ACC112 (cell line): ENCODE measurements around the gene SOCS3.

Experiments
- H2AFZ ChIP-seq: fragments of 200-600 bp; sonication (generic); one replicate; pipeline ENCODE4 v1.6.0; 2017; ENCODE audit warnings: antibody characterized with exemption, low read length; ENCODE audit not compliant: unreplicated experiment
- H3K27ac ChIP-seq: fragments of 200-600 bp; sonication (generic); 2 replicates; pipeline ENCODE4 v1.5.1; 2014; ENCODE audit warnings: low read depth, mild to moderate bottlenecking, antibody characterized with exemption, low read length, moderate library complexity
- H3K27me3 ChIP-seq: fragments of 200-600 bp; sonication (generic); 2 replicates; pipeline ENCODE4 v1.6.1; 2014; ENCODE audit warnings: mild to moderate bottlenecking, antibody characterized with exemption, low read length, moderate library complexity, mixed read lengths; ENCODE audit not compliant: insufficient read depth
- H3K36me3 ChIP-seq: fragments of 200-600 bp; sonication (generic); 2 replicates; pipeline ENCODE4 v1.6.1; 2016; ENCODE audit warnings: mild to moderate bottlenecking, antibody characterized with exemption, low read length, moderate library complexity, mixed read lengths; ENCODE audit not compliant: insufficient read depth
- H3K4me1 ChIP-seq: fragments of 200-600 bp; sonication (generic); one replicate; pipeline ENCODE4 v1.6.1; 2016; ENCODE audit warnings: low read length, mixed read lengths; ENCODE audit not compliant: insufficient read depth, unreplicated experiment, control insufficient read depth
- H3K4me3 ChIP-seq: fragments of 200-600 bp; sonication (generic); 2 replicates; pipeline ENCODE4 v1.5.1; 2014; ENCODE audit warnings: mild to moderate bottlenecking, low read depth, low read length
- H3K79me2 ChIP-seq: fragments of 200-600 bp; sonication (generic); one replicate; pipeline ENCODE4 v1.6.0; 2016; ENCODE audit warnings: low read length; ENCODE audit not compliant: control insufficient read depth, unreplicated experiment, insufficient read depth

SOCS3 gene

GRCh38 chr17:78377858-78378224, 18.0 kb upstream of the SOCS3 start:
- peak overlapping the region; percentile 99; the same call in 1 of the 2 replicates for H3K27ac ChIP-seq
- H3K27me3 ChIP-seq: no peaks in the 10 kb centered on the region
- H2AFZ ChIP-seq: peak overlapping the region; percentile 37
- H3K36me3 ChIP-seq: no peaks in the 10 kb centered on the region
- peaks cover 41% of the 10 kb centered on the region for H3K79me2 ChIP-seq
- H3K4me1 ChIP-seq: peaks cover 66% of the 10 kb centered on the region
- H3K4me3 ChIP-seq: peak overlapping the region; percentile 91

- H3K36me3 ChIP-seq: no peaks in the 10 kb centered on the region
- H2AFZ ChIP-seq: no peak overlapping the region
- H3K27ac ChIP-seq: peak overlapping the region; percentile 99
- peaks cover 26% of the 10 kb centered on the region for H3K79me2 ChIP-seq
- peak overlapping the region; percentile 41 for H3K4me3 ChIP-seq
- H3K4me1 ChIP-seq: peaks cover 52% of the 10 kb centered on the region
- H3K27me3 ChIP-seq: no peaks in the 10 kb centered on the region
Measured at GRCh38 chr17:78376161-78376560, 16.3 kb upstream of the SOCS3 start.

GRCh38 chr17:78375401-78376151, 15.7 kb upstream of the SOCS3 start:
- H3K4me3 ChIP-seq: peak overlapping the region; percentile 41

GRCh38 chr17:78374631-78375274, 14.9 kb upstream of the SOCS3 start:
- Histone ChIP-seq H3K27me3 (no peaks in the 10 kb centered on the region), H3K27ac (peak overlapping the region; percentile 99), H3K4me1 (peaks cover 39% of the 10 kb centered on the region), H2AFZ (peak overlapping the region; percentile 20), H3K36me3 (no peaks in the 10 kb centered on the region), H3K79me2 (peaks cover 12% of the 10 kb centered on the region), H3K4me3 (peak overlapping the region; percentile 41)

More at GRCh38 chr17:78375401-78376151, 15.7 kb upstream of the SOCS3 start:
- Histone ChIP-seq H2AFZ (peak overlapping the region; percentile 4), H3K27ac (peak overlapping the region; percentile 99), H3K36me3 (no peaks in the 10 kb centered on the region), H3K27me3 (no peaks in the 10 kb centered on the region), H3K4me1 (peaks cover 47% of the 10 kb centered on the region), H3K79me2 (peaks cover 20% of the 10 kb centered on the region)

- peak overlapping the region; percentile 99 for H3K27ac ChIP-seq
- peaks cover 6% of the 10 kb centered on the region for H3K79me2 ChIP-seq
- H2AFZ ChIP-seq: peak overlapping the region; percentile 20
- H3K4me1 ChIP-seq: peaks cover 34% of the 10 kb centered on the region
- H3K36me3 ChIP-seq: no peaks in the 10 kb centered on the region
- no peak overlapping the region for H3K4me3 ChIP-seq
- H3K27me3 ChIP-seq: no peaks in the 10 kb centered on the region
Measured at GRCh38 chr17:78374189-78374588, 14.3 kb upstream of the SOCS3 start.

- no peaks in the 10 kb centered on the region for H3K36me3 ChIP-seq
- no peaks in the 10 kb centered on the region for H3K79me2 ChIP-seq
- no peak overlapping the region for H3K27ac ChIP-seq
- peaks cover 34% of the 10 kb centered on the region for H3K4me1 ChIP-seq
- H2AFZ ChIP-seq: no peak overlapping the region
- no peaks in the 10 kb centered on the region for H3K27me3 ChIP-seq
- no peak overlapping the region for H3K4me3 ChIP-seq
Measured at GRCh38 chr17:78372841-78373240, 13.0 kb upstream of the SOCS3 start.

- no peak overlapping the region for H3K4me3 ChIP-seq
Measured at GRCh38 chr17:78371056-78371455, 11.2 kb upstream of the SOCS3 start.

GRCh38 chr17:78369791-78370381, 10.0 kb upstream of the SOCS3 start:
- Histone ChIP-seq H3K79me2 (no peaks in the 10 kb centered on the region), H3K4me3 (no peak overlapping the region), H2AFZ (no peak overlapping the region), H3K27ac (no peak overlapping the region), H3K27me3 (no peaks in the 10 kb centered on the region), H3K4me1 (peaks cover 11% of the 10 kb centered on the region), H3K36me3 (no peaks in the 10 kb centered on the region)

More at GRCh38 chr17:78371056-78371455, 11.2 kb upstream of the SOCS3 start:
- peaks cover 21% of the 10 kb centered on the region for H3K4me1 ChIP-seq
- no peaks in the 10 kb centered on the region for H3K79me2 ChIP-seq
- no peaks in the 10 kb centered on the region for H3K36me3 ChIP-seq
- H2AFZ ChIP-seq: no peak overlapping the region
- no peak overlapping the region for H3K27ac ChIP-seq
- H3K27me3 ChIP-seq: no peaks in the 10 kb centered on the region

- H2AFZ ChIP-seq: no peak overlapping the region
- no peak overlapping the region for H3K27ac ChIP-seq
- peaks cover 2% of the 10 kb centered on the region for H3K4me1 ChIP-seq
- H3K4me3 ChIP-seq: no peak overlapping the region
- no peaks in the 10 kb centered on the region for H3K79me2 ChIP-seq
- H3K27me3 ChIP-seq: no peaks in the 10 kb centered on the region
- H3K36me3 ChIP-seq: no peaks in the 10 kb centered on the region
Measured at GRCh38 chr17:78368854-78369495, 9.1 kb upstream of the SOCS3 start.

GRCh38 chr17:78368348-78368747, 8.5 kb upstream of the SOCS3 start:
- no peaks in the 10 kb centered on the region for H3K79me2 ChIP-seq
- no peak overlapping the region for H2AFZ ChIP-seq
- no peaks in the 10 kb centered on the region for H3K27me3 ChIP-seq
- H3K27ac ChIP-seq: no peak overlapping the region
- no peaks in the 10 kb centered on the region for H3K4me1 ChIP-seq
- H3K4me3 ChIP-seq: no peak overlapping the region
- H3K36me3 ChIP-seq: no peaks in the 10 kb centered on the region
